ENCODE measurements around the gene HSDL1.

DNA sequence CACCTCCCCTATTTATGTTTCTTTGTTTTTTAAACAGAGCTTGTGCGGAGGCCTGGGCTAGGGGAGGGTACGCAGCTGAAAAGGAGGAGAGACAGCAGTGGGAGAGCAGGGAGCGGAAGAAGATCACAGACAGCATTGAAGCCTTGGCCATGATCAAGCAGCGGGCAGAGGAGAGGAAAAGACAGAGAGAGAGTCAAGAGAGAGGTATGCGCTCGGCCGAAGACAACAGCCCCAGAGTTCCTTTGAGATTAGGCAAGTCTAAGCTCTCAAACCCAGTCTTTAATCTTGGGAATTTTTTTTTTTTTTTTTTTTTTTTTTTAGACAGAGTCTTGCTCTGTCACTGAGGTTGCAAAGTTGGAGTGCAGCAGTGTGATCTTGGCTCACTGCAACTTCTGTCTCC, 20.8 kb upstream of the HSDL1 start:
- TF ChIP-seq, protein P1, sequence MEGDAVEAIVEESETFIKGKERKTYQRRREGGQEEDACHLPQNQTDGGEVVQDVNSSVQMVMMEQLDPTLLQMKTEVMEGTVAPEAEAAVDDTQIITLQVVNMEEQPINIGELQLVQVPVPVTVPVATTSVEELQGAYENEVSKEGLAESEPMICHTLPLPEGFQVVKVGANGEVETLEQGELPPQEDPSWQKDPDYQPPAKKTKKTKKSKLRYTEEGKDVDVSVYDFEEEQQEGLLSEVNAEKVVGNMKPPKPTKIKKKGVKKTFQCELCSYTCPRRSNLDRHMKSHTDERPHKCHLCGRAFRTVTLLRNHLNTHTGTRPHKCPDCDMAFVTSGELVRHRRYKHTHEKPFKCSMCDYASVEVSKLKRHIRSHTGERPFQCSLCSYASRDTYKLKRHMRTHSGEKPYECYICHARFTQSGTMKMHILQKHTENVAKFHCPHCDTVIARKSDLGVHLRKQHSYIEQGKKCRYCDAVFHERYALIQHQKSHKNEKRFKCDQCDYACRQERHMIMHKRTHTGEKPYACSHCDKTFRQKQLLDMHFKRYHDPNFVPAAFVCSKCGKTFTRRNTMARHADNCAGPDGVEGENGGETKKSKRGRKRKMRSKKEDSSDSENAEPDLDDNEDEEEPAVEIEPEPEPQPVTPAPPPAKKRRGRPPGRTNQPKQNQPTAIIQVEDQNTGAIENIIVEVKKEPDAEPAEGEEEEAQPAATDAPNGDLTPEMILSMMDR (conservative IDR thresholded peaks at IDR 0.05; ENCODE audit: low read length): no peak
- TF ChIP-seq EZH2phosphoT487 (IDR thresholded peaks at IDR 0.05; ENCODE audit: borderline replicate concordance, low read depth, low read length): no peak

Measured in OCI-LY7 (cell line).